GM18951 (cell line): Measurements from ENCODE around the gene CDK5R1.

Source experiments
- POLR2A ChIP-seq: IDR thresholded peaks from 4 replicates; pipeline ENCODE4 v1.6.1; 2011; ENCODE audit warnings: mild to moderate bottlenecking; ENCODE audit not compliant: insufficient read length, insufficient read depth; ENCODE audit errors: extremely low read depth
- in situ Hi-C: fragments of 300-500 bp; cut with MboI; formaldehyde crosslinking; loops from one replicate; pipeline ENCODE4 v1.12.0; 2022; ENCODE audit warnings: low sequenced_read_pairs, mixed read lengths, inconsistent platforms; ENCODE audit not compliant: unreplicated experiment

The CDK5R1 gene

GRCh38 chr17:32481193-32481592 is 5.6 kb upstream of the CDK5R1 start:
- no peak for TF ChIP-seq POLR2A
- in situ Hi-C loops = no loop called here

GRCh38 chr17:32482568-32483320 is 4.0 kb upstream of the CDK5R1 start:
- TF ChIP-seq POLR2A = no peak
- in situ Hi-C loops = no loop called here

- in situ Hi-C loops = no loop called here
These were observed 3.3 kb upstream of the CDK5R1 start for GRCh38 chr17:32483451-32484019.

GRCh38 chr17:32484041-32484461 is 2.7 kb upstream of the CDK5R1 start:
- no peak for TF ChIP-seq POLR2A
- in situ Hi-C loops = no loop called here

More at GRCh38 chr17:32483451-32484019, 3.3 kb upstream of the CDK5R1 start:
- no peak for TF ChIP-seq POLR2A

- in situ Hi-C loops = no loop called here
- no peak for TF ChIP-seq POLR2A
These were observed 2.2 kb upstream of the CDK5R1 start for GRCh38 chr17:32484628-32485027.

- in situ Hi-C loops = no loop called here
- no peak for TF ChIP-seq POLR2A
These were observed 1.3 kb upstream of the CDK5R1 start for GRCh38 chr17:32485261-32486110.

GRCh38 chr17:32486111-32486700 is 587 bp upstream of the CDK5R1 start:
- no peak for TF ChIP-seq POLR2A
- in situ Hi-C loops = no loop called here

GRCh38 chr17:32487473-32488176 is 832 bp downstream of the CDK5R1 start:
- TF ChIP-seq POLR2A = no peak
- in situ Hi-C loops = no loop called here

GRCh38 chr17:32488177-32488542 is 1.4 kb downstream of the CDK5R1 start:
- in situ Hi-C loops = no loop called here
- no peak for TF ChIP-seq POLR2A

- TF ChIP-seq POLR2A = no peak
- in situ Hi-C loops = no loop called here
These were observed 1.9 kb downstream of the CDK5R1 start for GRCh38 chr17:32488604-32489180.

- TF ChIP-seq POLR2A = no peak
- in situ Hi-C loops = no loop called here
These were observed 2.7 kb downstream of the CDK5R1 start for GRCh38 chr17:32489320-32490100.

GRCh38 chr17:32490101-32490482 is 3.3 kb downstream of the CDK5R1 start:
- in situ Hi-C loops = no loop called here
- no peak for TF ChIP-seq POLR2A
